Activated effector memory CD4-positive, alpha-beta T cell treated with anti-CD3 and anti-CD28 coated beads, Interleukin-2, amount 50 U/mL, for 16 hours (primary cell): ENCODE measurements around the gene PIGZ.

ENCODE experiments used
- DNase-seq: peaks from one replicate; pipeline ENCODE4 v3.0.0-alpha.2; 2020

Gene PIGZ

GRCh38 chr3:197001106-197001971 lies 32.7 kb upstream of the PIGZ start:
- DNase-seq: no peak

GRCh38 chr3:197000211-197000610 lies 31.6 kb upstream of the PIGZ start:
- no peak for DNase-seq

- no peak for DNase-seq
These were observed 30.5 kb upstream of the PIGZ start for GRCh38 chr3:196998966-196999760.

GRCh38 chr3:196997311-196997710 lies 28.7 kb upstream of the PIGZ start:
- DNase-seq: no peak

GRCh38 chr3:196996454-196997265 lies 28.0 kb upstream of the PIGZ start:
- no peak for DNase-seq

GRCh38 chr3:196995646-196996355 lies 27.2 kb upstream of the PIGZ start:
- no peak for DNase-seq

GRCh38 chr3:196995027-196995426 lies 26.4 kb upstream of the PIGZ start:
- no peak for DNase-seq

- no peak for DNase-seq
These were observed 25.4 kb upstream of the PIGZ start for GRCh38 chr3:196994056-196994455.

GRCh38 chr3:196992461-196993065 lies 23.9 kb upstream of the PIGZ start:
- no peak for DNase-seq

- no peak for DNase-seq
These were observed 23.2 kb upstream of the PIGZ start for GRCh38 chr3:196991581-196992460.

GRCh38 chr3:196990601-196991007 lies 22.0 kb upstream of the PIGZ start:
- no peak for DNase-seq

GRCh38 chr3:196989721-196990262 lies 21.2 kb upstream of the PIGZ start:
- no peak for DNase-seq

GRCh38 chr3:196988241-196989029 lies 19.8 kb upstream of the PIGZ start:
- DNase-seq: no peak

- DNase-seq: no peak
These were observed 18.4 kb upstream of the PIGZ start for GRCh38 chr3:196987022-196987421.

GRCh38 chr3:196985954-196986885 lies 17.6 kb upstream of the PIGZ start:
- no peak for DNase-seq

- no peak for DNase-seq
These were observed 16.7 kb upstream of the PIGZ start for GRCh38 chr3:196985298-196985697.

GRCh38 chr3:196983186-196983585 lies 14.6 kb upstream of the PIGZ start:
- DNase-seq: no peak

- DNase-seq: no peak
These were observed 13.0 kb upstream of the PIGZ start for GRCh38 chr3:196981657-196982056.

- no peak for DNase-seq
These were observed 10.9 kb upstream of the PIGZ start for GRCh38 chr3:196979545-196979944.
